HG03025 (cell line): ENCODE results near the gene DDX42.
A peak's percentile ranks its signal among the peaks of the same experiment; 100 is the strongest.
"Not testable (repeated sequence)": the region's sequence is repeated elsewhere in the genome, so short reads cannot be mapped to it uniquely, and the experiment has no call there.

Experiments used
- ATAC-seq: cut with Tn5 transposase; IDR thresholded peaks from one replicate; pipeline ENCODE4 v1.9.1; 2021; ENCODE audit warnings: mild to moderate bottlenecking, moderate library complexity; ENCODE audit not compliant: unreplicated experiment, low FRiP score

DDX42 gene

DNA sequence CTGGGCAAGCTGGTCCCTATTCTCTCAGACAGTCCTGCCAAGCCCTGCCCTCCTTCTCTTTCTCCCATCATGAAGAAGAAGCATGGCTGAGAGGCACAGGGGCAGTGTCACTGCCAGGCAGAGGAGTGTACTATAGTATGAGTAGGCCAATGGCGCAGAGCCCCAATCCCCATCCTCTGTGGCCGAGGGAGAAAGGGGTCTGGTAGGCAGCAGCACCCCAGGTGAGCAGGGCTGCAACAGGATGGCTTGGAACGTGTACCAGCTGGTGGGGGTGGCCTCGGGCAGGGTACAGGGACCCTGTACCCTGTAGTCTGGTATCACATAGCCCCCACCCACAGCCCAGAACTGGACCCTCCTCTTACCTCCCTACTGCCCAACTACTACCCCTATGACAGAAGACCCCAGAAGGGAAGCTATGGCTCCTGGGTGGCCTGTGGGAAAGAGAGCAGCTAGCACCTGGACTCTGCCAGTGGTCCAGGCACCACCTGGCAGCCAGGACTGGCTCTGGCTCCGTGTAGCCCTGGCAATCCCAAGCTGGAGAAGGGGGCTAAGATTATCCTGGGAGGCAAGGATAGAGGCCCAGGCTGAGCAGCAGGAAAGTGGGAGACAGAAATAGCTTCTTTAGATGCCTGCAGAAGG, 64.1 kb downstream of the DDX42 start:
- no peak for ATAC-seq

DNA sequence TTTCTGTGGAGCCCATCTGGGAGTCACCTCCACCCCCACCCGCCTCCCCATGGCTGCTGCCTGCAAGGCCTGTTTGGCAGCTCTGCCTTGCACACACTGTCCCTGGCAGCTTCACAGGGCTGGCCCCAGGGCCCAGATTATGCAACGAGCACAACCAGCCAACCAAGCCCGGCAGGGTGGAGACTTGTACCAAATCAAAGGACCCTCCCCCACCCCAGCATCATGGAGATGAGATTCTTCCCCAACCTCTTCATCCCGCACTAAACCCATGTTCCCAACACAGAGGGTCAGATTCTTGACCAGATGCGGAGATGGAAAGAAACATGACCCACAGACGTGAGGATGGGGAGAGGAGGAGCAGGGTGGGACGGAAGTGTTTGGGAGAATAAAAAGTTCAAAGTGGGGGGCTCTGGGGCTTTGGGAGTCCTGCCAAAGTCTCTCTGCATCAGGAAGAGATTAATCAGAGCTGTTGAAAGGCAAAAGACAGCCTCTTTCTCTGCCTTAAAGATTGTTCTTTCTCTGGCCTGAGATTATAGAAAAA, 64.7 kb downstream of the DDX42 start:
- no peak for ATAC-seq

DNA sequence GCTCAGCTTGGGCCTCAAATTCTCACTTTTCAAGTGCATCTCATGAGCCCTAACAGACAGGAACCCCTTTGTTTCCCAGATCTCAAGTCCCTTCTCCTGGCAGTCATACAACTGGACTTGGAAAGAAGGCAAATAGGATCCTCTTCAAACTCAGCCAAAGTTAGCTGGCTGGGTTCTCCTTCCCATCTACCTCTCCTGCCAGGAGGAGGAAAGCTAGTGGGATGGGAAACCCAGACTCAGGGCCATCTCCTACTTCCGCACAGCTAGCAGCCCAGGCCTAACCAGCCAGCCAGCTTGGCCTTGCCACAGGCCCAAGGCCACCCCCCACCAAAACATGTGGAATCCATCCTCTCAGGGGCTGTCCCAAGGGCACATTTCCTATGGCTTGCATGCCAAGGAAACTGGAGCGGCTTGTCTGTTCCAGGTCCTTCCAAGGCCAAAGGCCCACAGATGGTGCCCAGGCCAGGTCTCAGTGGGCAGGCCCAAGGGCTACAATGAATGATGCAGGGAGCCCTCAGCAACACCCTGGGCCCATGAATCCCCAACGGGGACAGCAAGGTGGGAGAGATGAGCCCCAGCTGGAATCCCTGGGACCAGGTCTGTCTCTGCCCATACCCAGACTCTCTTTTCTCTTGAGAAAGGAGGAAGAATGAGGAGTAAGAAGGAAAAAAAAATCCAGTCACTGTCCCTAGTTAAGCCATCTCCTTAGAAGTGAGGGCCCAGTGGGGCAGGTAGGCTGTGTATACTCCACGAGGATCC, 66.8 kb downstream of the DDX42 start:
- ATAC-seq = no peak

DNA sequence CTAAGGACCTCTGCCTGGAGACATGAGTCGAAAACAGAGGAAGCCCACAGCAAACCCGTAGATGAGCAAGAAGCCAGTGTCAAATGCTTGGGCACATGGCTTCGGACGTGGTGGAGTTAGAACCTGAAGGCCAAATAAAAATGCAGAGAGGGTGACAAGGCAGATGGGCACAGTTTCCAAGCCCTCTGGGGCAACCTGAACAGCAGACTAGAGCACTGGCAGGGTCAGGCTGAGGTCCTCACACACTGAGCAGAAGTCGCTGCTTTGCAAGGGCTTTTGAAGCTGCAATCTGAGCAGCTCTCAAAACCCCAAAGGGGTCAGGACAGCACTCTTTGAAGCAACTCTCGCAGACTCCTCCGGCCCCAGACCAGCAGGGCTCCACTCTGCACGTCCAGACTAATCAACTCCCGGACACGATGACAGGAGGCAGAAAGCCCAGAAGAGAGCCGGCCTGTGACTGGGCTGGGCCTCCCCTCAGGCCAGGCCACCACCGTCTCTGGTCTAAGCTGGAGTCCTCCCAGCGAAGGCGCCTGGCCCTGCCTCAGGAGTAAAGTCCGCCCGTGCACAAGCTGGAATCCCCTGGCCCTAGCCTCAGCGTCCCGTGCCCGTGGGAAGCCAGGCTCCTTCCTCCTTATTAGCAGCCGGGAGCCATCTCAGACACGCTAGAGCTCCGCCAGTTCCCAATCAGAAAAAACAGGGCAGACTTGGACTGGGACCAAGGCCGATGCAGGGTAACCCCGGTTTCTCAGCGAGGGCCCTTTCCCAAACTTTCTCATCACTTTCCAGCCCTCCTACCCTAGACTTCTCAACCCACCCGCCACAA, 67.6 kb downstream of the DDX42 start:
- no peak for ATAC-seq

DNA sequence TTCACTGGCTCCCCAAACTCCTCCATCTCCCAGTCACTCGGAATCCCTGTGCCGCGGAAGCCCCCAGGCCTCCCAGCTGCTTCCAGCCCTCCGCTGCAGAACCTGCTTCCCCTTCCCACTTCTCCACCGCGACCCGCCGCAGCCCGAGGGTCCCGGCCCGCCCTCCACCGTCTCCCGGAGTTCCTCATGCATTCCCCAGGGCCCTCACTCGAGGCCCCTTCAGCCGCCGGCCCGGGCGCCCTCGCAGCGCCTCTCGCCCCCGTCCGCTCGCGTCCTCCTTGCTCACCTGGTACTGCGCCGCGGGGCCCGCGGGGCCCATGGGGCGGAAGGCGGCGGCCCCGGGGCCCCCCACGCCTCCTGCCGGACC, 68.2 kb downstream of the DDX42 start:
- ATAC-seq = no peak

DNA sequence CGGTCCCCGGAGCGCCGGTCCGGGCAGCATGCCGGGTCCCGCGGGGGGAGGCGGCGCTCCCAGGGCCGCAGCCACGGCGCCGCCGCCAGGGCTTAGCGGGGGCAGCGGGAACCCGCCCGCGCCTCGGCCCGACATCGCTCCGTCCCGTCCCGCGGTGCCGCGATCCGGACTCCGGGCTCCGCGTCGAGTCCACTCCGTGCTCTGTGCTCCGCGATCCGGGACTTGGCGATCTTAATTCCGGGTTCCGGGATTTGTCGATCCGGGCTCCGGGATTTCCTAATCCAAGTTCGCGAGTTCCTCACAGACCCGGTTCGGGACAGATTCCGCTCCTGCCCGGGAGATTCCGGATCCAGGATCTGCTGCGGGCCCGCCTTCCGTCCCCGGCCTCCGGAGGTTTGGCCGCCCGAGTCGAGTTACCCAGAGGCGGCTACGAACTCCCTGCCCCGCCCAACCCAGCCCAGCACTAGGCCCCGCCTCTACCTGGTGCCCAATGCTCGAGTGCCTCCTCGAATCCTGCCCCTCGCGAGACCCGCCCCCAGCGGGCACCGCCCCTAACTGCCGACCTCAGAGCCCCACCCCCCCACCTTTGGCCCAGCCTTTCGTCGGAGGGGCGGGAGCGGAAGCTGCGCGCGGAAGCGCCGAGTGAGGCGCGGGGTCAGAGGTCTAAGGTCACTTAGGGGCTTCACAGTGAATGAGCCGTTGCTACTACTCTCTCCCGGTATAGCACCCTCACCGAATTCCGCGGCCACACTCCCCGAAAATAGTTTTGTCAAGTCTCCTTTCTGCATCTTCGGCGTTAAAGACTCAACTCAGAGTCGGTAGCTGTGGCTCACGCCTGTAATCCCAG, 68.8 kb downstream of the DDX42 start, which contains the start of gene SMARCD2:
Gene SMARCD2 (minus strand): TSS at position 146 of the 847 bp plus-strand sequence. CDS start 11 bp downstream, at position 135.
- peak; percentile 69 for ATAC-seq

DNA sequence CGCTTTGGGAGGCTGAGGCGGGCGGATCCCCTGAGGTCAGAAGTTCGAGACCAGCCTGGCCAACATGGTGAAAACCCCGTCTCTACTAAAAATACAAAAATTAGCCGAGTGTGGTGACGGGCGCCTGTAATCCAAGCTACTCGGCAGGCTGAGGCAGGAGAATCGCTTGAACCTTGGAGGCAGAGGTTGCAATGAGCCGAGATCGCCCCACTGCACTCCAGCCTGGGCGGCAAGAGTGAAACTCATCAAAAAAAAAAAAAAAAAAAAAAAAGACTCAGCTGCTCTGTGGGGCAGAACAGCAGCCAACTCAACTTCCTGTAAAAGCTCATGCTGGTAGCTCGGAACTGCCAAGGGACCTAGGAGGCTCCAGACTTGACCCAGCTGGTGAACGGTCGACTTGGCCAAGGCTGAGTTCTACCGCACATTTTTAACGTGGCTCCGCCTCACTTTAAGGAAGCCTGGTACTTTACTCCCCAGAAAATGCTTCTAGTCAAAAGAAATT, 69.5 kb downstream of the DDX42 start:
- ATAC-seq = not testable (repeated sequence)

DNA sequence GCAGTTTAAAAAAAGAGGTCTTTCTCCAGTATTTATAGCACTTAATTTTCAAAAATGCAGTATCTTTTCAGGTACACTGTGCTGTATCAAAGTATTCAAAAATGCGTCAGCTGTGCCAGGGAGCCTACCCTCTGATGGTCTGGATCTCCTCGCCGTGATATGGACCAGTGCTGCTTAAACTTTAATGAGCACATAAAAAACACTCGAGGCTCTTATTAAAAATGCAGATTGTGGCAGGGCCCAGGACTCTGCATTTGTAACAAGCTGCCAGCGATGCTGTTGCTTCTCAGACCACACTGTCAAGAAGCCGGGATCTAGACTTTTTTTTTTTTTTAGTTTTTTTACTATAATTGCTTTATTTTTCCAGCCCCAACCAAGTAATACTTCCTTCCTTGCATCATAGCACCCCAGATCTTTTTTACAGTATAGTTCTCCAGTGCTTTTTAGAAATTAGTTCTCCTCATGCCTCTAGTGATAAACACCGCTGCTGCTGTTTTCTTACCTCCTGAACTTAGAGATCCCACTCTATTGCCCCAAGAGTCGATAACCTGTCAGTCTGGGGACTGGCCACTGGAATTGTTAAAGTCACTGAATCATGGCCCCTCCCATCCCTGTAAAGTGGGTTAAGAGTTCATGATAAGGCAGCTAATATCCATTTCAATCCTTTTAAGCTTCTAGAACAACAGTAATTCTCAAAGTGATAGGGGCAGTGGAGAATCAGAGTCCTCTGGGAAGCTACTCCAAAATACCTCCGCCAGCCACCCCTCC, 70.1 kb downstream of the DDX42 start:
- no peak for ATAC-seq

DNA sequence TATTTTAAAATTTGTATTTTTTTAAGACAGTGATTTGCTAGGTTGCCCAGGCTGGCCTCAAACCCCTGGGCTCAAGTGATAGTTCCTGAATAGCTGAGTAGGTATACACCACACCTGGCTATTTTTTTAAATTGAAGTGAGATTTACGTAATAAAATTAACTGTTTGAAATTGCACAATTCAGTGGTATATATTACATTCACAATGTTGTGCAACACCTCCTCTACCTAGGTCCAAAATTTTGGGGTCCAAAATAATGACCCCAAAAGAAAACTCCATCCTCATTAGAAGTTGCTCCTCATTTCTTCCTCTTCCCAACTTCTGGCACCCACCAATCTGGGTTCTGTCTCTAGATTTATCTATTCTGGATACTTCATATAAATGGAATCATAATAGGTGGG, 71.5 kb downstream of the DDX42 start:
- ATAC-seq = no peak

DNA sequence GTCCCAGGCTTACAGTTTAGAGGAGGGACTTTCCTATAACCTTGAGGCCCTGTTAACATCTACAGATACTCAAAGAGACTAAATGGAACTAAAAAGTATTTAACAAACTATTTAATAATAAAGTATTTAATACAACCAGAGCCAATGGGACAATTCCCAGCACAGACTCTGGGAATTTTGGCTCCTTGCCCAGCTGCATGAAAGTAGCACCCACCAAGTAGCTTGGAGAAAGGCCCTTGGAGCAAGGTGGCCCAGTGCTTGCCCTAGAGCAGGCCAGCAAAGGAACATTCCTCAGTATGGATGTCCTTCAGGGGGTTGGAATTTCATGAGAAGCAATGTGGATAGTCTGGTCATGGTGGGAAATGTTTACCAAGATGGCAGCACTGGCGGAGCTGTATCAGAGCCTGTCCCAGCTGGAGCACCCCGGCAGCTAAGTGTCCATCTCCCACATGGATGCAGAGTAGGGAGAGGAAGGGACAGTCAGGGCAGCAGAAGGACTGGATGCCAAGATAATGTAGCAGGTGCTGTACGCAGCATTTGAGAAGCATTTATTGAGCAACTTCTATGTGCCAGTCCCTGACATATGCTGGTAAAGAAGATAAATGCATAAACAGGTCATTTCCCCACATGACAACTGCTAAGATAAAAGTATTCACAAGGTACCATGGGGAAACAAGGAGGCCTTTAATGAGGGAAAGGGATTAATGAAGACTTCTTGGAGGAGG, 73.7 kb downstream of the DDX42 start:
- ATAC-seq = no peak

DNA sequence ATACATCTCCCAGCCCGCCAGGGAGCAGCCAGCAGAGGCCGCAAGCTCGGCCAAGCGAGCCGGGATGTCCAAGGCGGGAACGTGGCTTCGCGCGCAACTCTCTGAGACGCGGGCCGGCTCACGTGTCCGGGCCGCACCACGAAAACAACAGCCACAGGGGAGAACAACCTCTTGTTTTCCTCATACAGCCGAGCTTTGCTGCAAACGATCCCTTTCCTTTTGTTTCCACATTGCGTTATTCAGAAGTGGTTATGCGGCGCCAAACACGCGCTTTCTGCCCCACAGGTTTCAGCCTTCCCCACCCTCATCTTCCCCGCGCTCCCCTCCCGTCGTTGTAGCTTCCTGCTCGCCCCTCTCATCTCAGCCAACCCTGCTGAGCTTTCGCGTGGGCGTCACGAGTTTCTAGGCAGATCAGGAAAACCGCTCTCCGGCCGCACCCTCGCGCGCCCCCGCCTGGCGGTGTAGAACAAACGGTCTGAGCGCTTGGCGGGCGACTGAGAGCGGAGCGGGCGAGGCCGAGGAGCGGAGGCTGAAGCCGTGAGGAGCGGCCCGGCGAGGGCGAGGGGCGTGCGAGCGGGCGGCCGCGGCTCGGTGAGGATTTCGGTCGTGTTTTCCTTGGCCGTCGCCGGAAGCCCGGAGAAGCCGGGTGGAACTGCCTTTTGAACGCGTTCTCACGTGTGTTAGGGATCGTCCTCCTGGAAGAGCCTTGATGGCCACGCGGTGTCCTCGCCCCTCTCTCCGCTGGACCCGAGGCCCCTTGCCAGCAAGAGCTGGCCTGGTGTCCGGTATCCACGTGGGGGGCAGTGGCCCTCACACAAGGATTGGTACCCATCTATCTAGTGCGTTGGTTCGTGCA, 75.1 kb downstream of the DDX42 start:
- peak; percentile 77 for ATAC-seq

DNA sequence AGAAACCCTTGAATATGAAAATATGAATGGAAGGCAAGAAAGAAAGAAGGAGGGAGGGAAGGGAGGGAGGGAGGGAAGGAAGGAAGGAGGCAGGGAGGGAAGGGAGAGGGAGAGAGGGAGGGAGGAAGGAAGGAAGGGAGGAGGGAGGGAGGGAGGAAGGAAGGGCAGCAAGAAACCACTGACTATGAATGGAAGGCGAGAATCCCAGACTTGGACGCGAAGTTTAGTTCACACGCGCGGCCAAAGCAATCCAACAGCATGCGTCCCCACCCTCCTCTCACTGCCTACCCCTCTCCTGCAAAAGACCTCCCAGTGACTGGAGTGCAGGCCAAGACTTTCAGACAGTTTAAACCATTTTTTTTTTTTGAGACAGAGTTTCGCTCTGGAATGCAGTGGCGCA, 76.4 kb downstream of the DDX42 start:
- ATAC-seq = no peak

DNA sequence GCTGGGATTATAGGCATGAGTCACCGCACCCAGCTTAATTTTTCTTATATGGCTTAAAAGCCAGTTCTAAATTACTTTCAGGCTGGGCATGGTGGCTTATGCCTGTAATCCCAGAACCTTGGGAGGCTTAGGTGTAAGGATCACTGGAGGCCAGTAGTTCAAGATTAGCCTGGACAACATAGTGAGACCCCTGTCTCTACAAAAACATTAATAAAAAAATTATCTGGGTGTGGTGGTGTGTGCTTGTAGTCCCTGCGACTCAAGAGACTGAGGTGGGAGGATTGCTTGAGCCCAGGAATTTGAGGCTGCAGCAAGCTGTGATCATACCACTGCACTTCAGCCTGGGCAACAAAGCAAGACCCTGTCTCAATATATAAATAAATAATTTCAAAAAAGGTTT, 79.3 kb downstream of the DDX42 start:
- no peak for ATAC-seq

DNA sequence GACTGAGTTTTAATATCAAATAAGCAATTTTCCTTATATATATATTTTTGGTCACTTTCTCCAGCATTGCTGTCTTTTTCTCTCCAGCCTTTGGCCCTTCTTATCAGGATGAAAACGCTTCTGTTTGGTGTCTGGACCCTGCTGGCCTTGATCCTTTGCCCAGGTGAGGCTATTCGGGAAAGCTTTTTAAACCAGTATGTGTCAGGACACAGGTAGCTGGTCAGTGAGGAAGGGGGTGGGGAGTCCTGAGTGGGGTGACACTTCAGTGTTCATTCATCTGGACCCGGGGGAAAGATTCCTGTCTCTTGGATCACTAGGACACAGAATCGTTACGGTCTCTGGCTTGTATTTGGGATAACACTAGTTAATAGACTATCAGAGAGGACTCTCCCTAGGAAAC, 80.7 kb downstream of the DDX42 start:
- ATAC-seq = no peak

DNA sequence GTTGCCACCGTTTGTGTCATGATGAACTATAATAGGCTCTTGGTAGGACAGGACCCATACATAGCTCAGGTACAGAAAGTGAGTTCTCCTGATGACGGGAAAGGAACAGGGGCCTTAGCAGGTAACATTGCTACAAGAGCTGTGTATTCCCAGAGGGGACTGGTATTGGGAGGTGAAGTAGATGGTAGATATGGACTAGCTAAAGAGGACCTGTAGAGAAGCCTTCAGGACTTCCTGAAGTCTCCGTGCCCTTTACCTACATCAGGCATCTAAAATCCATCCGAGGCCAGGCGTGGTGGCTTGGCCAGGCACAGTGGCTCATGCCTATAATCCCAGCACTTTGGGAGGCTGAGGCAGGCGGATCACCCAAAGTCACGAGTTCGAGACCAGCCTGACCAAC, 81.2 kb downstream of the DDX42 start:
- no peak for ATAC-seq

DNA sequence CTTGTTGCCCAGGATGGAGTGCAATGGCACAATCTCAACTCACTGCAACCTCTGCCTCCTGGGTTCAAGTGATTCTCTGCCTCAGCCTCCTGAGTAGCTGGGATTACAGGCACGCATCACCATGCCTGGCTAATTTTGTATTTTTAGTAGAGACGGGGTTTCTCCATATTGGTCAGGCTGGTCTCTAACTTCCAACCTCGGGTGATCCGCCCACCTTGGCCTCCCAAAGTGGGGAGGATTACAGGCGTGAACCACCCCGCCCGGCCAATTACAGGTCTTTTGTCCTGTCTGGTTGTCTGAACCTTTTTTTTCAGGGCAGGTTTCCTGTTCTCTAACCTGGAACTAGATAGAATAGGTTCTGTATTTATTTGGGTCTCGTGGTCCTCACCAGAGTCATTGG, 82.5 kb downstream of the DDX42 start:
- ATAC-seq = not testable (repeated sequence)

DNA sequence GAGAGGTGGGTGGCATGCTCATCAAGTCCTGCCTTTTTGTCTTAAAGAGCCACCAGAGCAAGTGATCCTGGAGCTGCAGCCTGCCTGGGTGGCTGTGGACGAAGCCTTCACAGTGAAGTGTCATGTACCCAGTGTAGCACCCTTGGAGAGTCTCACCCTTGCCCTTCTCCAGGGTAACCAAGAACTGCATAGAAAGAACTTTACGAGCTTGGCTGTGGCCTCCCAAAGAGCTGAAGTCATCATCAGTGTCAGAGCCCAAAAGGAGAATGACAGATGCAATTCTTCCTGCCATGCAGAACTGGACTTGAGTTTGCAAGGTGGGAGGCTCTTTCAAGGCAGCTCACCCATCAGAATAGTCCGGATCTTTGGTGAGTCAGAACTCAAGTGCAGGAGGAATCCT, 85.3 kb downstream of the DDX42 start:
- ATAC-seq = no peak

DNA sequence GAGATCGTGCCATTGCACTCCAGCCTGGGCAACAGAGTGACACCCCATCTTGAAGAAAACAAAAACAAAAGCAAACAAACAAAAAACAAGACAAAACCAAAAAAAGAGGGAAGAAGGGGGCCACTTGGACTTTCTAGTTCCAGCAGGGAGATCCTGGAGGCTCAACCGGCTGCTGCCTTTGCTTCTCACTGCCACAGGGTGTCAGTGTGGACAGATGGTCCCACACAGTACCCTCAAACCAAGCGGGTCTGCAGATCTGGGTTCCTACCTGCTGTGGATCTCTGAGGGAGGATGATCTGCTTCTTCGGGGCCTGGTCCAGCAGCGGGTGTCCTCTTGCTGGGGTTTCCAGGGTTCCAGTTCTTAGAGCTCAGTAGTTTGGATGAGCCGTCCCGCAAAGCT, 92.7 kb downstream of the DDX42 start:
- ATAC-seq = not testable (repeated sequence)
